Measurements from ENCODE around the gene PNMT. TPM values are rescaled to one million over a fixed set of nuclear protein-coding genes. Genes with fewer than 3 reads are reported as not detected.
A peak's percentile ranks its signal among the peaks of the same experiment; 100 is the strongest.

PNMT gene
- total and polyA plus RNA-seq, 2 of the 13 experiments (the other 11 are each of a cell fraction or from before 2014, with no cell fraction given): 0.25 TPM; not detected in 1

DNA sequence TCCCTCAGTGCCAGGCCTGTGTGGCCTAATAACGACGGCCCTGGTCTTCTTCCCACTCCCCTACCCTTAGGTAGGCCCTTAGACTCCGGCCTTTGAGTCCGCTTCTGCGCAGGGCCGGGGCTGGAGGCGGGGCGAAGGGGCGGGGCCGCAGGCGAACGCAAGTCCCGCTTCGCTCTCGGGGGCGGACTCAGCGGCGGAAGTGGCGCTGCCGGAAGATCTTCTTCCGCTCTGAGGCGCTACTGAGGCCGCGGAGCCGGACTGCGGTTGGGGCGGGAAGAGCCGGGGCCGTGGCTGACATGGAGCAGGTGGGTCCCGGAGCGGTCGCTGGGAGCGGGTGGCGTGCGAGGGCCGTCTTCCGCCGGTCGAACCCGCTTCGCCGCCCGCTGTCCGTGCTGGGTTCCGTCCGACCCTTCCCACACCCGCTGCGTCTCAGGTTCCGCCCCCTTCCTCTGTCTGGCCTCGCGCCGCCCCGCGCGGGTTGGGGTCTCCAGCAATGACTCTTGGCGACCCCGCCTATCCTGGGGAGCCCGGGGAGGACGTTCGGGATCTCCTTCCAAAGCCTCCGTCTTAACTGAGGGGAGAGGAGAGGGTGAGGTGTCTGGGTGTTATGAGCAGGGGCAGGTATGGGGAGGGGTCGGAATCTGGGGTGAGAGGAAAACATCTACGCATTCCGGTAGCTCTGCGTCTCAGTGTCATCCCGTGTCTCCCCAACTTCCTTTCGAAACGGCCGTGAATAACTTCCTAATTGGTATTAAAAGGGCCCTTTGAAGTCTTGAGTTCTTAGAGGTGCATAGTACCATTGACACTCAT, 31.1 kb upstream of the PNMT start, which contains the start of gene STARD3 (continued):
- TF ChIP-seq, protein P1, sequence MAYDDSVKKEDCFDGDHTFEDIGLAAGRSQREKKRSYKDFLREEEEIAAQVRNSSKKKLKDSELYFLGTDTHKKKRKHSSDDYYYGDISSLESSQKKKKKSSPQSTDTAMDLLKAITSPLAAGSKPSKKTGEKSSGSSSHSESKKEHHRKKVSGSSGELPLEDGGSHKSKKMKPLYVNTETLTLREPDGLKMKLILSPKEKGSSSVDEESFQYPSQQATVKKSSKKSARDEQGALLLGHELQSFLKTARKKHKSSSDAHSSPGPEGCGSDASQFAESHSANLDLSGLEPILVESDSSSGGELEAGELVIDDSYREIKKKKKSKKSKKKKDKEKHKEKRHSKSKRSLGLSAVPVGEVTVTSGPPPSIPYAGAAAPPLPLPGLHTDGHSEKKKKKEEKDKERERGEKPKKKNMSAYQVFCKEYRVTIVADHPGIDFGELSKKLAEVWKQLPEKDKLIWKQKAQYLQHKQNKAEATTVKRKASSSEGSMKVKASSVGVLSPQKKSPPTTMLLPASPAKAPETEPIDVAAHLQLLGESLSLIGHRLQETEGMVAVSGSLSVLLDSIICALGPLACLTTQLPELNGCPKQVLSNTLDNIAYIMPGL (CRISPR knock-in tag; IDR thresholded peaks at IDR 0.05; ENCODE audit: borderline replicate concordance in 1 of 2, low read depth in 1 of 2): peak; percentile 53 to 95; a peak in 3 of 4 replicates
- TF ChIP-seq ELF4 (CRISPR knock-in tag; IDR thresholded peaks at IDR 0.05; ENCODE audit: borderline replicate concordance) (no peak), ZNF468 (CRISPR knock-in tag; IDR thresholded peaks at IDR 0.05) (no peak), CENPT (CRISPR knock-in tag; IDR thresholded peaks at IDR 0.05; ENCODE audit: low read depth) (no peak), SOX5 (CRISPR knock-in tag; IDR thresholded peaks at IDR 0.05; ENCODE audit: borderline replicate concordance) (no peak; the same call in 1 of the 2 replicates), ZNF264 (CRISPR knock-in tag; IDR thresholded peaks at IDR 0.05) (0 out of 2 replicates have a peak, but pooled peaks have one; percentile 62), ESRRA (CRISPR knock-in tag; IDR thresholded peaks at IDR 0.05; ENCODE audit: low read depth) (peak; percentile 80; the same call in 1 of the 2 replicates), ZNF850 (CRISPR knock-in tag; conservative IDR thresholded peaks at IDR 0.05) (peak; percentile 94; the same call in 1 of the 2 replicates), NFE2L1 (CRISPR knock-in tag; IDR thresholded peaks at IDR 0.05; ENCODE audit: borderline replicate concordance) (no peak), MIXL1 (CRISPR knock-in tag; IDR thresholded peaks at IDR 0.05) (no peak), SMAD9 (CRISPR knock-in tag; IDR thresholded peaks at IDR 0.05) (no peak), NFATC3 (CRISPR knock-in tag; IDR thresholded peaks at IDR 0.05) (no peak), IRX3 (CRISPR knock-in tag; IDR thresholded peaks at IDR 0.05; ENCODE audit: borderline replicate concordance, low read depth) (no peak), ZSCAN31 (CRISPR knock-in tag; IDR thresholded peaks at IDR 0.05; ENCODE audit: low read depth) (peak; percentile 87; the same call in 1 of the 2 replicates), MIER2 (CRISPR knock-in tag; IDR thresholded peaks at IDR 0.05) (no peak), TP53 (CRISPR knock-in tag; conservative IDR thresholded peaks at IDR 0.05) (no peak; the same call in 1 of the 2 replicates), EZH2 (conservative IDR thresholded peaks at IDR 0.05; ENCODE audit: low read depth, low read length) (no peak), ZNF547 (CRISPR knock-in tag; IDR thresholded peaks at IDR 0.05) (peak; percentile 62; the same call in 1 of the 2 replicates), SOX6 (IDR thresholded peaks at IDR 0.05) (no peak), SOX6 (CRISPR knock-in tag; IDR thresholded peaks at IDR 0.05) (peak; percentile 73), MXI1 (IDR thresholded peaks at IDR 0.05; ENCODE audit: borderline replicate concordance, low read depth, low read length) (peak; percentile 70; the same call in 1 of the 3 replicates), ZNF3 (CRISPR knock-in tag; IDR thresholded peaks at IDR 0.05) (no peak), ZNF253 (CRISPR knock-in tag; IDR thresholded peaks at IDR 0.05; ENCODE audit: borderline replicate concordance) (peak; percentile 13; the same call in 1 of the 2 replicates), THYN1 (CRISPR knock-in tag; IDR thresholded peaks at IDR 0.05; ENCODE audit: borderline replicate concordance, low read depth) (no peak)
- TF ChIP-seq, protein P2, sequence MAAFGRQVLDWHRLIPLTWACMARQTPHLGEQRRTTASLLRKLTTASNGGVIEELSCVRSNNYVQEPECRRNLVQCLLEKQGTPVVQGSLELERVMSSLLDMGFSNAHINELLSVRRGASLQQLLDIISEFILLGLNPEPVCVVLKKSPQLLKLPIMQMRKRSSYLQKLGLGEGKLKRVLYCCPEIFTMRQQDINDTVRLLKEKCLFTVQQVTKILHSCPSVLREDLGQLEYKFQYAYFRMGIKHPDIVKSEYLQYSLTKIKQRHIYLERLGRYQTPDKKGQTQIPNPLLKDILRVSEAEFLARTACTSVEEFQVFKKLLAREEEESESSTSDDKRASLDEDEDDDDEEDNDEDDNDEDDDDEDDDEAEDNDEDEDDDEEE (CRISPR knock-in tag; IDR thresholded peaks at IDR 0.05): peak; percentile 91
